ENCODE measurements around the gene SLC26A6. TPM values are rescaled to one million over a fixed set of nuclear protein-coding genes. Genes with fewer than 3 reads are reported as not detected.

SLC26A6 gene
- total and polyA plus RNA-seq, 2 of the 13 experiments (the other 11 are each of a cell fraction or from before 2014, with no cell fraction given), result 40.7 to 184 TPM

- no peak for TF ChIP-seq MAZ (IDR thresholded peaks at IDR 0.05; ENCODE audit: borderline replicate concordance, low read depth, low read length)
- TF ChIP-seq MAZ (CRISPR knock-in tag; IDR thresholded peaks at IDR 0.05; ENCODE audit: low read depth), result no peak
- no peak for TF ChIP-seq CREB1 (IDR thresholded peaks at IDR 0.05)
- TF ChIP-seq CREB1 (CRISPR knock-in tag; IDR thresholded peaks at IDR 0.05), result no peak
- TF ChIP-seq CERS6 (CRISPR knock-in tag; IDR thresholded peaks at IDR 0.05), result no peak
- no peak for TF ChIP-seq IKZF5 (CRISPR knock-in tag; IDR thresholded peaks at IDR 0.05)
- no peak for TF ChIP-seq PAXIP1 (CRISPR knock-in tag; conservative IDR thresholded peaks at IDR 0.05)
- no peak for TF ChIP-seq NFATC3 (CRISPR knock-in tag; IDR thresholded peaks at IDR 0.05)
- no peak for TF ChIP-seq SP5 (CRISPR knock-in tag; IDR thresholded peaks at IDR 0.05; ENCODE audit: borderline replicate concordance, low read depth)
- TF ChIP-seq ZBTB33 (CRISPR knock-in tag; IDR thresholded peaks at IDR 0.05), result no peak
- TF ChIP-seq ZNF503 (CRISPR knock-in tag; IDR thresholded peaks at IDR 0.05), result no peak
- no peak for TF ChIP-seq DRAP1 (CRISPR knock-in tag; IDR thresholded peaks at IDR 0.05)
- peak; percentile 76 for TF ChIP-seq CEBPG (CRISPR knock-in tag; IDR thresholded peaks at IDR 0.05)
- no peak for TF ChIP-seq SOX13 (IDR thresholded peaks at IDR 0.05)
- TF ChIP-seq SOX13 (CRISPR knock-in tag; conservative IDR thresholded peaks at IDR 0.05 in 1 of 2, IDR thresholded peaks at IDR 0.05 in 1 of 2), result peak in 1 of 2 experiments; percentile 48; a peak in 1 of 4 replicates
- peak; percentile 42; the same call in 1 of the 2 replicates for TF ChIP-seq ZBTB37 (CRISPR knock-in tag; IDR thresholded peaks at IDR 0.05)
- TF ChIP-seq ZNF33B (CRISPR knock-in tag; IDR thresholded peaks at IDR 0.05), result no peak
Observed at GRCh38 chr3:48612309-48612708, 23.0 kb downstream of the SLC26A6 start (continued).

Measured in HepG2 (cell line).